Islet of Langerhans (tissue), 1 donor: Measurements from ENCODE around the gene KIF21B.

Experiments
- FAIRE-seq: peaks from one replicate; lab custom pipeline; 2011; peaks lifted over from hg19 to GRCh38; lab: Jason Lieb, UNC

KIF21B gene

DNA sequence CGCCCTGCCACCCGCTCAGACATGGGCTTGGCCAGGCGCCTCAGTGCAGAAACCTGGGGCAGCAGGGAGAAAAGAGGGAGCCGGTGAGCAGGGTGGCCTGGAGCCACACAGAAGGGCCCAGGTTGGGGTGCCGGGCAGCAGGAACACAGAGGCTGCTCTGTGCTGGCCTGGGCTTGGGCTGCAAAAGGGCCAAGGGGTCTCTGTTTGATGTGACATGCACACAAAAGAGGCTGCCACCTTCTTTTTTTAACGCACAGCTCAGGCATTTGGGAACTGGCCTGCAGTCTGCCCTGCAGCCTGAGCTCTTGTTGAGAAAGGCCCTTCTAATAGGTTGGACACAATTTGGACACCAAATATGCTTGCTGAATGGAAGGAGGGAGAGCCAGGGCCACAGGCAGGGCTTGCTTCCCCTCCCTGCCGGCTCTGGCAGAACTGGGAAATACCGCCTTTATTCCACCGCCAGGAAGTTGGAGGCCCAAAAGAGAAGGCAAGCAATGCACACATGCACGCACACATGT is 32.4 kb downstream of the KIF21B start:
- no peak for FAIRE-seq

- no peak for FAIRE-seq
Observed at GRCh38 chr1:200990114-200990513, 33.4 kb downstream of the KIF21B start.

- FAIRE-seq = no peak
Observed at GRCh38 chr1:200989337-200989736, 34.2 kb downstream of the KIF21B start.

DNA sequence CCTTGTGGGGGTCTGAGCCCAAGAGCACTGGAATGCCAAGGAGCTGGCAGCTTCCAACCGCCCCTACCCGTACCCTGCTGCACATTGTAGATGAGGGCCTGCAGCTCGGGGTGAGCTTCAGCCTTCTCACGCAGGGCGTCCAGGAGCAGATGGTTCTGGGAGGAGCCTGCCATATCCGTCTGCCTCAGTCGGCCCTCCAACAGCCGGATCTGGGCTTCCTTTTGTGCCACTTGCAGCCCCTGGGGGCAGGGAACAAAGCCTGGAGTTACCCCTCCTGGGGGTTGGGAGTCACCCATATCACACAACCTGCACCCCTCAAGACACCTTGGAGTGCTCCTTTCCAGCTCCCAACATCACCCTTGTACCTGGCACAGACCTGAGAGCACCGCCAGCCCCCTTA is 34.8 kb downstream of the KIF21B start:
- no peak for FAIRE-seq

- no peak for FAIRE-seq
Observed at GRCh38 chr1:200985481-200985880, 38.0 kb downstream of the KIF21B start.

DNA sequence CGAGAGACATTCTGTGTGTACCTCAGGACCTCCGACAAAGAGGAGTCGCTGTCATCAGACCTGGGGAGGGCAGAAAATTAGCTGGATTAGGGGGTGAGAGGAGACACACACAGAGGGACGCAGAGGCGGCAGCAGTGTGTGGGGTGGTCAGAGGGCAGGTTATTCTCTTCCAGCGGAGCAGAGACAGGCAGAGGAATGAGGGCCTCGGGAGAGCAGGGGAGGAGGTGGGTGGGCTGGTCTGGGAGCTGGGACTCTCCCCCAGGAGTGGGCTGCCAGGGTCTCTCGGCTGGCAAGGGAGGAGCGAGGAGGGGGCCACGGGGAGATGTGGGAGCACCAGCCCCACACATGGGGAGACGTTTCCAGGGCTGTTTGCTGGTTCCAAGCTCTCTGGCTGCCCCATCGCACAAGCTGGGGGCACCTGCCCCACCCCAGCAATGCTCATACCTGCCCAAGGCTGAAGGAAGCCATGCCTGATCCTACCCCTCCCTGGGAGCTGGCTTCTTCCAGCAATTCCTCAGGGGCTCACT is 40.4 kb downstream of the KIF21B start:
- no peak for FAIRE-seq

DNA sequence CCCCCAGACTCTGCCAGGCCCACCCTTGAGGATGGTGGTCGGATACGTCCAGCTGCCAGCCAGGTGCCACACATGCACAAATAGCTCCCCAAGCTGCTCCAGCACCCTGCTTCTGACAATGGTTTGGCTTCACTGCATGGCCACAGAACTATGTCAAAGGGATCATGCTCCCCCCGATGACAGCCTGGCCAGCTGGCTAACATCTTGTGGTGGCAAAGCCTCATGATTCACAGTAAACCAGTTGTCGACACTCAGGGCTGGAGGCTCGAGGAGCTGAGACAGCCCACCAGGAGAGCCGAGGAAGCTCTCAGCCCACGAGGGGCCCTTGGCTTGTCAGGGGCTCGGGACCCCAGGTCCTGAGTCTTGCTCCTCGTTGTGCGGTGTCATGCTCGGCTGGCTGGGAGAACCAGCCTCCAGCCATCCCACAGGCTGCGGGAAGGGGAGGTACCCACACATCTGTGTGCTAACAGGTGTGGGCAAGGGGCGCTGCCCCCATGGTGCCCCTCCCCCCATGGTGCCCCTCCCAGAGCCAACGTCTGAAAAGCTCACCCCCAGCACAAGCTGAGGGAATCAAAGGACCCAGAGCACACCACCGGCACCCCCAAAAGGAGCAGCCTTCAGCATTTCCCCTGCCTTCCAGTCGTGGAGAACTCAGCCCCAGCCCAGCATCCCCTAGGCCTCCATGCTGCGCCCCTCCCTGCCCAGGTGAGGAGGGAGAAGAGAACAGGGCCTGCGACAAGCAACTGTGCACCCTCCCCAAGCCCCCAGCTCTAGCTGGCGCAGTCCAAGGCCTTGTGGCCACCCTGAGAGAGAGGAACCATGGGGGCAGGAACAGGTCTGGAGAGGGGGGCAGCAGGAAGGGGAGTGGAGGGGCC is 41.2 kb downstream of the KIF21B start:
- no peak for FAIRE-seq

DNA sequence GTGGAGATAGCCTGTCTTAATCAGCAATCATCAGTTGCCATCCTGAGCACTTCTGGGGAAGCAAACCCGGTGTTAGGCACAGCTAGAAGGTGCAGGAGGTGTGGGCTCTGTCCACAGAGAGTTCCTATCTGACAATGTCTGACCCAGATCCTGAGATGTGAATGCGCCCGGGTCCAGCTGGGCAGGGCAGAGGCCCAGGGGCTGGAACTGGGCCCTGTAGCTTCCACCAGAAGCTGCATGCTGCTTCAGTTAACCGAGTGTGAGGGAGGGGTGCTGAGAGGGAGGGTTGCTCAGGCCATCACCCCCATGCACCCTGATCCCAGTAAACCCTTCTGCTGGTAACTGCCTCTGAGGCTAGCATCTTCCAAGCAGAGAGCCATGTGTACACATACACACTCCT is 42.2 kb downstream of the KIF21B start:
- no peak for FAIRE-seq

DNA sequence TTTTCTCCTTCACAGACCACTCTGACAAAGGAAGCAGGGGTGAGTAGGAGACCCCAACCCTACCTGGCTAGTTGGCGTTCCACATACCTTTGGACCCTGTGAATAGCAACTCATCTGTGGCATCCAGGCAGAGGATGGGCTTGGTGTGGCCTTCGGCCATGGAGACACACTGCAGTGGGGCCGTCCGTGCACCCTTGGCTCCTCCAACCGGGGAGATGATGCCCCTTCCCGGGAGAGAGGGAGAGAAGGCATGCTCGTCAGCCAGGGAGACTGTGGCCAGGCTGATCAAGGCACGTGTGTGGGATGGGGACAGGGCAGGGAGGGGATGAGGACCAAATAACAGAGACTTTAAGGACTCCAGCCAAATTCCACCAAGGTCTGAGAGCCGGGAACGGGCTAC is 42.6 kb downstream of the KIF21B start:
- FAIRE-seq = no peak

DNA sequence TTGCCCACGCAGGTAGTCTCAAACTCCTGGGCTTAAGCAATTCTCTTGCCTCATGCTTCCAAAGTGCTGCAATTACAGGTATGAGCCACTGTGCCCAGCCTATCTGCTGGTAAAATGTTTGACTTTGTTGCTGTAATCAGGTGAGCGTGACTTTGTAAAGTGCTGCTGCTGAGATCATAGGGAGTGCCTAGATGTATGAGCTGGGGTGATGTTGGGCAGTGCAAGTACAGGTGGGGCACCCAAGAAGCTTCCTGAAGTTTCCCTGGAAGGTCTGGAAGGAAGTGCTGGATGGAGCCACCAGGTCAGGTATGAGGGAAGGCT is 43.1 kb downstream of the KIF21B start:
- no peak for FAIRE-seq

DNA sequence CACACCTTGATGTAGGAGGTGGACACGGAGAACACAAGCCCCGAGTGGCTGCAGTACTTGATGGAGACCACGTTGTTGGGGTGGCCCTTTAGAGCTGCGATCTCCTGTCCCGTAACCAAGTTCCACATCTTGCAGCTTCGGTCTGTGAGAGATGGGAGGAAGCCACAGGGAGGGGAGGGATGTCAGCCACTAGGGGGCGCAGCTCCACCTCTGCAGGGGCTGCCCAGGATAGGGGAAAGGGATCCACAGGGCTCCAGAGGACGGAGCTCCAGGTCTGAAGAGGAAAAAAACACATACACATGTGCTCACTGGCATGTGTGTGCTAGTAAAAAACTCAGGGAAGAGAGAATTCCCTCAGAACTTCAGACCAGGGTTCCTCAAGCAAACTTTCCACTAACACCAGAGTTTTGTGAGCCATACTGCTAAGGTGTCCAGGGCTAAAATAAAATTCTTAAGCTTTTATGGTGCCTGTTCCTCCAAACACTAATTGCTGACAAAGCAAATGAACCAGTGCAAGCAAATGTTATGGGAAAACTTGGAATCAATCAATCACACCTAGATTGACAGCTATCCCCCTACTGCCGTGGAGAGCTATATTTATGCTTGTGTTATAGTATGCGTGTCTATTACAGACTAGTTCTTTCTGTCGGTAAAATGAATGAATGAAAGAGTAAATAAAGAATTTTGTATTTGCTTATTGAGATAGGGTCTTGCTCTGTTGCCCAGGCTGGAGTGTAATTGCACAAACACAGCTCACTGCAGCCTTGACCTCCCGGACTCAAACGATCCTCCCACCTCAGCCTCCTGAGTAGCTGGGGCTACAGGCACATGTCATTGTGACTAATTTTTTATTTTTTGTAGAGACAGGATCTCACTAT is 43.7 kb downstream of the KIF21B start:
- FAIRE-seq = no peak

DNA sequence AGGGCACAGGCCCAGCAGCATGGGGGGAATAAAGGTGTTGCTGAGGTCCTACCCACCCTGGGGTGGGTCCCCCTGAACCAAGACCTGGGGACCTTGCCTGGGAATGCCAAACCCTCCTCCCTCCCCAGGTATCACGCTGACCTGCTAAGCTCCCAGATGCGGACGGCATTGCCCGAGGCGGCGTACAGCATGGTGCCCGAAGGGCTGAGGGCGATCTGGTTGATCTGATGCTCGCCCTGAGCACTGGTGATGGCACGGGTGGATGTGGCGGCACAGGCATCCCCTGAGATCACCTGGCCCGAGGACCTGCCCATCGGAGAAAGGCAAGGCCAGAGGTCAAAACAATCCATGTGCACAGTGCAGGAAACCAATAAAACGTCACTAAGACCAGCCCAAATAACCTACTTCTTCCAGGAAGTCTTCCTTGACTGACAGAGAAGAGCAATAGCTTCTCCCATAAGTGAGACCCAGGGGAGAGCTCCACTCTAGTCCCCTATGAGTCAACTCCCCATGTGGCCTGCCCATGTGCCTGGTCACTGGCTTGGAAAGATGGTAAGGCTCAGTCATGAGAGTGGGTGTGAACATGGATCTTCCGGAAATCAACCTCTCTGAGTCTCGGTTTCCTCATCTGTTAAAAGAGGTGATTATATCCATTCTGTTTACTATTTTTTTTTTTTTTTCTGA is 46.3 kb downstream of the KIF21B start:
- no peak for FAIRE-seq

DNA sequence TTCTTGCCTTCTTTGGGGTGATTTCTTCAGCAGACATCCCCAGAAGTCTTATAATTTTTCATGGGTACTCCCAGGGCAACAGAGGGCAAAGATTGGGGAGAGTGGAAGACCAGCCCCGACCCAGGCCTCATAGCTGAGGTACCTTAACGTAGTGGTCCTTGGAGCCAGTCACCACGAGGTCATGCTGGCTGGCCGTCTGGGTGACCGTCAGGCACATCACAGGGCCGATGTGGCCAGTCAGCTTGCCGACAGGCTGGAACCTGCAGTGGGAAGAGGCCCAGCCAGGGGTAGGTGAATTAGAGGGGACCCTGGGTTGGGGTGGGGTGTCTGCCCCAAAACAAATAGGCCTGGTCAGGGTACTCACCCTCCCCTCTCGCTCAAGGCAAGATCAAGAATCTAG is 46.9 kb downstream of the KIF21B start:
- no peak for FAIRE-seq

DNA sequence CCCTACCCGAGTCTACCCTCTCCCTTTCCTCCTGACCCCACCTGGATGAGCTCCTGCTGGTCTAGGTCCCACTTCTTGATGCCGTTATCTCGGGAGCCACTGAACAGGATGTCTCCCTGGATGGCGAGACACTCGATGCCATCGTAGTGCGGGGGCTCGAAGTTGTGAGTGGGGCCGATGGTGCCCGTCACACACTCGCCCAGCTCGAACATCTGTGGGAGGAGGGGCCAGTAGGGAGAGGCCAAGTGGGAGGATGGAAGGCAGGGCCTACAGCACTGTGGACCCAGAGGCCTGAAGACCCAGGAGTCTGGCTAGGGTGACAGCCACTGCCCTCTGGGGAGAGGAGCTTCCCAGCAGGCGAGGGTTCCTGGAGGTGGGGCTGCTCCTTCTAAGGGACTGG is 48.1 kb downstream of the KIF21B start:
- FAIRE-seq = no peak

DNA sequence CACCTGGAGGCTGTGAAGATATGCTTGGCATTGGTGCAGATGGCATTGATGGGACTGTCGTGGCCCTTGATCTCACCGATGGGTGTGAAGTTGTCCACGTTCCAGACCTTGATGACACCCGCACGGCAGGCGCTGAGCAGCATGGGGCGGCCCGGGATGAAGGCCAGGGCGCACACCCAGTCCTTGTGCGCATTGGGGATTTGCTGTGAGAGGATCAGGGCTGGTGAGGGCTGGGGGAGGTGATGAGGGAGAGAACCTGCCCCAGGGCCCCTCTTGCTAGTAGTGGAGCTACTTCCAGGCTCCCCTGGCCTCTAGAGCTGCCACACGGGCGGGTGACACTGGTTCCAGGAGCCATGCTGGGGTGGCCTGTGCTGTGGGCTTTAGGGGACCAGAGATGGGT is 48.8 kb downstream of the KIF21B start:
- no peak for FAIRE-seq

GRCh38 chr1:200973937-200974657 is 49.4 kb downstream of the KIF21B start:
- no peak for FAIRE-seq

GRCh38 chr1:200972985-200973742 is 50.4 kb downstream of the KIF21B start:
- no peak for FAIRE-seq

DNA sequence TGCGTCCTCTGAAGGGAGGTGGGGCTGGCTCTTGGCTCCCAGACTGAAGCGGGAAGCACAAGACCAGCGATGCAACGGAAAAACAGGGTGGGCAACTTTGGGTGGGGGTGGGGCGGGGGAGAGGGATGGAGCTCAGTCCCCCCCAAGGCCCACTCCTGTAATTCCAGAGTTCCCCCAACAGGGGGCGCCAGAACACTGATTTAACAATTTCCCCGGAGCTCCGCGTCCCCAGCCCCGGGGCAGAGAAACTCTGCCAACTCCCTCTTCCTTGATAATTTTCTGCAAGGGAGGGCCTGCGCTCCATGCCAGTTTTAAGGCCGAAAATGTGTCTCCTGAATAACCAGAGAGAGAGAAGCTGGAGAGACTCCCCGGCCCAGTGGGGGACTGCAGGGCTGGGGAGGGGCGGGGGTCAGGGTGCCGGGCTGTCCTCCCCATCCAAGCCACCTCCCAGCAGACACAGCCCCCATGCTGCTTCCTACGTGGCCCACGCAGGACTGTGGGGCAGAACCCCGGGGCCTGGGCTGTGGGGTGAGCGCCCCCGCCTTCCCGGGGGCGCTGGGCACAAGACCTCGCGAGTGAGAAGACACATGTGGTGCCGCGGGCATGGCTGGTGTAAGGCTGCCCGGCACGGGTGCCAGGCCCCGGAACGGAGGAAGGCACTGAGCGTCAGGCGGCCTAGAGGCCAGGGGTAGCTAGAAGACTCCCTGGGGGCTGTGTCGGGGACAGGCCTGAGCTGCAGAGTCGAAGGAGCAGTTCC is 51.4 kb downstream of the KIF21B start:
- no peak for FAIRE-seq

DNA sequence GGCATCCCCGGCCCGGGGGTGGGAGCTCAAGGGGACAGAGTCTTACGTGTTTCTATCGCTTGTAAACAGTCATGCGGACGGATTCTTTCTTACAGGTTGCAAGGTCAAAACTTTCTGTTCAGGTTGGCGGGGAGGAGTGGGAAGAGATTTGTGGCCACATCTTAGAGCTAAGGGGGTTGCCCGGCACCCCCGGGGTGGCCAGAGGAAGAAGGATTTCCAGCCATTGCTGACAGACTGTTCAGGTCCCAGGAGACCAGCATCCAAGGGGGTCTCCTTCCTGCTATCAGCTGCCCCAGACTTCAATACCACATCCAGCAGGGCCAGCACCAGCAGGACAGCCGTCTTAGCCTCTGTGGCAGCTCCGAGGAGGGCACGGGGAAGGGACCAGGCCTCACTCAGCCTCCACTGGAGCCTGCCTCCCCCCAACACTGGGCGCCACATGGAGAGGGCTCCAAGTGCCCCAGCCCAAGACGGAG is 52.0 kb downstream of the KIF21B start:
- no peak for FAIRE-seq

- FAIRE-seq = no peak
Observed at GRCh38 chr1:200970771-200971427, 52.6 kb downstream of the KIF21B start.
